LNCAP (cell line): Measurements from ENCODE around the gene SNX9.

Experiments used
- CTCF ChIP-seq: fragments of 450-650 bp; IDR thresholded peaks from 2 replicates; pipeline ENCODE4 v1.5.1; 2017; ENCODE audit warnings: mild to moderate bottlenecking

Gene SNX9

GRCh38 chr6:157895585-157895984, 72.5 kb downstream of the SNX9 start:
- TF ChIP-seq CTCF = no peak

- TF ChIP-seq CTCF = no peak
These were observed 73.9 kb downstream of the SNX9 start for GRCh38 chr6:157896932-157897331.

- TF ChIP-seq CTCF = no peak
These were observed 75.1 kb downstream of the SNX9 start for GRCh38 chr6:157898169-157898568.

GRCh38 chr6:157898640-157899039, 75.6 kb downstream of the SNX9 start:
- TF ChIP-seq CTCF = no peak

- TF ChIP-seq CTCF = no peak
These were observed 82.0 kb downstream of the SNX9 start for GRCh38 chr6:157904999-157905398.

- no peak for TF ChIP-seq CTCF
These were observed 82.7 kb downstream of the SNX9 start for GRCh38 chr6:157905590-157906342.

- no peak for TF ChIP-seq CTCF
These were observed 83.6 kb downstream of the SNX9 start for GRCh38 chr6:157906537-157907061.
